OCI-M1 (cell line): ENCODE measurements around the gene PHF21A.
A peak's percentile ranks its signal among the peaks of the same experiment; 100 is the strongest.
"Not testable (repeated sequence)": the region's sequence is repeated elsewhere in the genome, so short reads cannot be mapped to it uniquely, and the experiment has no call there.

ENCODE experiments used
- DNase-seq: peaks from one replicate; lab custom pipeline; 2025; lab: John Stamatoyannopoulos, UW

Gene PHF21A

GRCh38 chr11:45904309-45904915 is 216.8 kb downstream of the PHF21A start:
- no peak for DNase-seq

- DNase-seq = no peak
Observed at GRCh38 chr11:45902452-45903380, 218.5 kb downstream of the PHF21A start.

GRCh38 chr11:45901626-45902025 is 219.6 kb downstream of the PHF21A start:
- DNase-seq = no peak

GRCh38 chr11:45900916-45901617 is 220.2 kb downstream of the PHF21A start:
- DNase-seq = no peak

GRCh38 chr11:45900175-45900800 is 221.0 kb downstream of the PHF21A start:
- not testable (repeated sequence) for DNase-seq

GRCh38 chr11:45899448-45900174 is 221.6 kb downstream of the PHF21A start:
- peak; percentile 60 for DNase-seq

- no peak for DNase-seq
Observed at GRCh38 chr11:45899086-45899447, 222.2 kb downstream of the PHF21A start.

- DNase-seq = no peak
Observed at GRCh38 chr11:45897556-45897955, 223.7 kb downstream of the PHF21A start.

- DNase-seq = no peak
Observed at GRCh38 chr11:45896422-45896984, 224.8 kb downstream of the PHF21A start.

- no peak for DNase-seq
Observed at GRCh38 chr11:45895553-45896259, 225.5 kb downstream of the PHF21A start.

GRCh38 chr11:45894555-45895247 is 226.6 kb downstream of the PHF21A start:
- no peak for DNase-seq

GRCh38 chr11:45892856-45893255 is 228.4 kb downstream of the PHF21A start:
- no peak for DNase-seq

GRCh38 chr11:45890886-45891550 is 230.2 kb downstream of the PHF21A start:
- DNase-seq = no peak

GRCh38 chr11:45889966-45890365 is 231.3 kb downstream of the PHF21A start:
- no peak for DNase-seq

- DNase-seq = no peak
Observed at GRCh38 chr11:45889555-45889954, 231.7 kb downstream of the PHF21A start.

- no peak for DNase-seq
Observed at GRCh38 chr11:45887587-45887986, 233.7 kb downstream of the PHF21A start.

- DNase-seq = no peak
Observed at GRCh38 chr11:45886816-45887520, 234.3 kb downstream of the PHF21A start.

- DNase-seq = no peak
Observed at GRCh38 chr11:45885921-45886721, 235.1 kb downstream of the PHF21A start.
